H1 (cell line): ENCODE results near the gene CC2D1B. TPM values are rescaled to one million over a fixed set of nuclear protein-coding genes. Genes with fewer than 3 reads are reported as not detected.
"Not testable (repeated sequence)": the region's sequence is repeated elsewhere in the genome, so short reads cannot be mapped to it uniquely, and the experiment has no call there.

ENCODE experiments used
- CTCF ChIA-PET: fragments of 300-600 bp; sonication (Branson Sonifier 250); formaldehyde crosslinking; loops from one replicate; lab custom pipeline; 2021; ENCODE audit not compliant: partially characterized antibody; lab: Charles Lee
- POLR2A ChIA-PET: fragments of 300-600 bp; sonication (Branson Sonifier 250); formaldehyde crosslinking; loops from one replicate; lab custom pipeline; 2021; ENCODE audit warnings: inconsistent platforms; ENCODE audit not compliant: partially characterized antibody; lab: Charles Lee
- DNase-seq, 2 experiments: peaks; one replicate each; pipeline versions ENCODE4 v3.0.0 to v3.0.0-alpha.2; 2010 to 2022; ENCODE audit warnings: low spot score in 2 of 2, low read depth in 1 of 2, mixed read lengths in 1 of 2
- FAIRE-seq: peaks from 2 replicates; lab custom pipeline; 2011; peaks lifted over from hg19 to GRCh38; lab: Jason Lieb, UNC
- H2AFZ ChIP-seq: 2 replicates; pipeline ENCODE4 v1.8.1; 2012; ENCODE audit warnings: low read length, inconsistent platforms
- H2AK5ac ChIP-seq: 2 replicates; pipeline ENCODE4 v1.6.1; 2013; ENCODE audit warnings: low read depth, low read length
- H2BK120ac ChIP-seq: replicated peaks from 2 replicates; pipeline ENCODE3; 2013; ENCODE audit warnings: low read depth, low read length, inconsistent platforms
- H2BK12ac ChIP-seq: 2 replicates; pipeline ENCODE4 v1.6.1; 2013; ENCODE audit warnings: low read depth, low read length
- H2BK15ac ChIP-seq: 2 replicates; pipeline ENCODE4 v1.6.1; 2013; ENCODE audit warnings: low read length
- H2BK20ac ChIP-seq: 2 replicates; pipeline ENCODE4 v1.6.1; 2013; ENCODE audit warnings: low read length
- H2BK5ac ChIP-seq: 2 replicates; pipeline ENCODE4 v1.6.1; 2013; ENCODE audit warnings: low read depth, low read length
- H3K14ac ChIP-seq: 2 replicates; pipeline ENCODE4 v1.6.1; 2013; ENCODE audit warnings: inconsistent platforms; ENCODE audit not compliant: insufficient read length
- H3K18ac ChIP-seq: 2 replicates; pipeline ENCODE4 v1.6.1; 2013; ENCODE audit warnings: low read length; ENCODE audit errors: extremely low read depth
- H3K23ac ChIP-seq: 2 replicates; pipeline ENCODE4 v1.6.1; 2013; ENCODE audit warnings: inconsistent platforms; ENCODE audit not compliant: insufficient read length
- H3K23me2 ChIP-seq: 2 replicates; pipeline ENCODE4 v1.6.1; 2013; ENCODE audit warnings: low read depth, low read length
- H3K27ac ChIP-seq: 2 replicates; pipeline ENCODE4 v1.6.1; 2011; ENCODE audit warnings: low read depth, low read length, inconsistent platforms
- H3K27me3 ChIP-seq, 4 experiments: replicated peaks in 1 of 4; 1 replicate in 1 of 4; 2 replicates in 3 of 4; pipeline versions ENCODE4 v1.6.1 to v1.8.1; 2011 to 2013; ENCODE audit warnings: low read length in 3 of 4, mild to moderate bottlenecking in 3 of 4, inconsistent platforms in 2 of 4, mixed read lengths in 2 of 4, moderate library complexity in 1 of 4; ENCODE audit not compliant: control insufficient read depth in 3 of 4, insufficient read depth in 3 of 4; ENCODE audit errors: extremely low read depth in 1 of 4
- H3K36me3 ChIP-seq, 4 experiments: 2 replicates each; pipeline versions ENCODE4 v1.6.1 to v1.8.1; 2011 to 2013; ENCODE audit warnings: mild to moderate bottlenecking in 4 of 4, low read length in 3 of 4, moderate library complexity in 2 of 4, control low read depth in 1 of 4, inconsistent platforms in 1 of 4; ENCODE audit not compliant: insufficient read depth in 4 of 4, control insufficient read depth in 2 of 4
- H3K4ac ChIP-seq: replicated peaks from 2 replicates; pipeline ENCODE3; 2013; ENCODE audit warnings: low read length, low read depth, mixed read lengths, inconsistent platforms; ENCODE audit not compliant: insufficient read length
- H3K4me1 ChIP-seq, 4 experiments: replicated peaks in 1 of 4; 1 replicate in 1 of 4; 2 replicates in 3 of 4; pipeline versions ENCODE4 v1.6.1 to v1.8.1; 2011 to 2013; ENCODE audit warnings: low read length in 3 of 4, inconsistent platforms in 2 of 4, mixed read lengths in 1 of 4; ENCODE audit not compliant: insufficient read depth in 4 of 4, control insufficient read depth in 3 of 4
- H3K4me2 ChIP-seq, 2 experiments: 2 replicates each; pipeline versions ENCODE4 v1.6.1 to v1.8.1; 2011 to 2013; ENCODE audit warnings: low read depth in 2 of 2, low read length in 2 of 2, control low read depth in 1 of 2, inconsistent platforms in 1 of 2, mild to moderate bottlenecking in 1 of 2; ENCODE audit not compliant: insufficient read depth in 1 of 2
- H3K4me3 ChIP-seq, 4 experiments: fragments of 200-600, 300-600 bp in 1 of 4; sonication (generic), shearing (Covaris generic), sonication (Bioruptor Twin) in 1 of 4; 2 replicates each; pipeline versions ENCODE4 v1.5.1 to v1.8.1; 2011 to 2016; ENCODE audit warnings: low read length in 4 of 4, low read depth in 3 of 4, control low read depth in 2 of 4, inconsistent platforms in 2 of 4, mild to moderate bottlenecking in 2 of 4, mixed read lengths in 1 of 4, moderate library complexity in 1 of 4; ENCODE audit not compliant: insufficient read depth in 2 of 4; ENCODE audit errors: extremely low read depth in 1 of 4
- H3K56ac ChIP-seq: replicated peaks from 2 replicates; pipeline ENCODE3; 2013; ENCODE audit warnings: low read depth, mild to moderate bottlenecking, mixed read lengths, low read length, inconsistent platforms; ENCODE audit not compliant: insufficient read length
- H3K79me1 ChIP-seq: 2 replicates; pipeline ENCODE4 v1.6.1; 2013; ENCODE audit warnings: low read depth, low read length, control low read depth
- H3K79me2 ChIP-seq, 2 experiments: 2 replicates each; pipeline versions ENCODE4 v1.6.1 to v1.8.1; 2012 to 2013; ENCODE audit warnings: low read length in 2 of 2, mild to moderate bottlenecking in 2 of 2, inconsistent platforms in 1 of 2; ENCODE audit not compliant: insufficient read depth in 2 of 2, control insufficient read depth in 1 of 2
- H3K9ac ChIP-seq, 4 experiments: replicated peaks in 1 of 4; 1 replicate in 1 of 4; 2 replicates in 3 of 4; pipeline versions ENCODE4 v1.6.1 to v1.8.1; 2011 to 2013; ENCODE audit warnings: low read depth in 3 of 4, low read length in 3 of 4, control low read depth in 2 of 4, mild to moderate bottlenecking in 2 of 4, moderate library complexity in 2 of 4, inconsistent platforms in 1 of 4; ENCODE audit errors: extremely low read depth in 1 of 4
- H3K9me3 ChIP-seq, 2 experiments: 2 replicates each; pipeline versions ENCODE4 v1.6.1 to v1.8.1; 2012 to 2013; ENCODE audit warnings: mild to moderate bottlenecking in 2 of 2, moderate library complexity in 2 of 2, control low read depth in 1 of 2, inconsistent platforms in 1 of 2, low read depth in 1 of 2, low read length in 1 of 2, mixed read lengths in 1 of 2; ENCODE audit not compliant: insufficient read depth in 2 of 2
- H4K20me1 ChIP-seq, 2 experiments: replicated peaks in 1 of 2; 2 replicates each; pipeline versions ENCODE3 to v1.8.1; 2011 to 2013; ENCODE audit warnings: inconsistent platforms in 2 of 2, low read length in 2 of 2, mild to moderate bottlenecking in 1 of 2; ENCODE audit not compliant: insufficient read depth in 2 of 2, control insufficient read depth in 1 of 2
- H4K5ac ChIP-seq: 2 replicates; pipeline ENCODE4 v1.6.1; 2013; ENCODE audit warnings: low read length, low read depth, mixed read lengths, inconsistent platforms; ENCODE audit not compliant: insufficient read length
- H4K8ac ChIP-seq: 2 replicates; pipeline ENCODE4 v1.8.0; 2013; ENCODE audit warnings: mild to moderate bottlenecking, moderate library complexity, low read length, inconsistent platforms; ENCODE audit not compliant: insufficient read depth; ENCODE audit errors: extremely low read depth
- H4K91ac ChIP-seq: replicated peaks from 2 replicates; pipeline ENCODE3; 2013; ENCODE audit warnings: low read length, mixed read lengths, inconsistent platforms; ENCODE audit not compliant: insufficient read length
- WGBS, 2 experiments: shearing (Covaris generic) in 1 of 2; methylation state at CpG; one replicate each; pipeline versions ENCODE4 v1.1.6 to v1.1.7; 2013 to 2015; ENCODE audit warnings: low lambda C conversion rate in 2 of 2, mixed read lengths in 2 of 2, inconsistent platforms in 1 of 2, low coverage in 1 of 2, missing lambda C conversion rate in 1 of 2; ENCODE audit not compliant: insufficient replicate concordance in 2 of 2, insufficient coverage in 1 of 2, insufficient read length in 1 of 2; ENCODE audit errors: extremely low coverage in 1 of 2, missing lambda C conversion rate in 1 of 2; 5-methylcytosine and 5-hydroxymethylcytosine counted together
- polyA plus RNA-seq, 7 experiments: library from polyadenylated mRNA; depleted of rRNA in 3 of 7; stranded (reverse) in 5 of 7; unstranded in 2 of 7; fragments of >200 nt in 5 of 7; fragments of 200-250 nt in 2 of 7; gene quantifications; 1 replicate in 5 of 7; 2 replicates in 1 of 7; 4 replicates in 1 of 7; pipeline versions ENCODE4 v1.2.1 to v1.2.3, GENCODE V29; 2011 to 2013; ENCODE audit warnings: missing spikeins in 2 of 7, mixed read lengths in 2 of 7
- total RNA-seq: library from RNA; stranded (reverse); fragmentation: NEBNext Ultra II Directional; extraction: Animal tissue kit (Norgen Biotek cat#: 25700); gene quantifications from 2 replicates; pipeline ENCODE4 v1.2.1, GENCODE V29; 2021

CC2D1B gene
- total and polyA plus RNA-seq, 2 of the 8 experiments (the other 6 are each of a cell fraction or from before 2014, with no cell fraction given): 7.4 to 13.1 TPM

- not testable (repeated sequence) for H4K20me1 ChIP-seq, H2BK5ac ChIP-seq, H2BK12ac ChIP-seq, FAIRE-seq, H3K79me2 ChIP-seq, H3K9ac ChIP-seq, H2BK15ac ChIP-seq, H3K4me1 ChIP-seq, H3K18ac ChIP-seq, H3K9me3 ChIP-seq, H3K4me2 ChIP-seq, H3K27ac ChIP-seq, H3K23ac ChIP-seq, H4K91ac ChIP-seq, H2AK5ac ChIP-seq, H2BK20ac ChIP-seq, H3K4me3 ChIP-seq, H3K27me3 ChIP-seq, H3K4ac ChIP-seq, H4K8ac ChIP-seq, DNase-seq, H4K5ac ChIP-seq, H2AFZ ChIP-seq, H3K56ac ChIP-seq, H3K14ac ChIP-seq, H3K79me1 ChIP-seq, H2BK120ac ChIP-seq
- Histone ChIP-seq H3K36me3 (peaks cover 10 to 24% (median 18%) of the 10 kb centered on the region in 4 experiments), H3K23me2 (peaks cover 11% of the 10 kb centered on the region)
- POLR2A ChIA-PET: interaction anchor here (2.0 to 4.0 kb wide), 2 partner anchors 21 to 34 kb away, joined by 5 to 46 read pairs; partner anchors contain the start of genes ORC1 and PRPF38A
- 83% methylated on average over 1 of the region's 1 CpG; no CpG with 5 or more reads in 1 of the 2 experiments for WGBS, 2 experiments
- CTCF ChIA-PET: interaction anchor here (0.9 kb wide), 1 partner anchor 243 kb away, joined by 3 read pairs; no protein-coding TSS in a partner anchor
Measured at GRCh38 chr1:52369851-52370250, 3.8 kb upstream of the CC2D1B start.
